ENCODE measurements around the gene TMEM235.

TMEM235 gene

GRCh38 chr17:78202666-78203065, 28.8 kb upstream of the TMEM235 start:
- Histone ChIP-seq H3K36me3 (ENCODE audit: control insufficient read depth, insufficient read depth, low read length) (peaks cover 15% of the 10 kb centered on the region), H3K4me1 (ENCODE audit: control insufficient read depth, insufficient read depth, low read length) (no peaks in the 10 kb centered on the region), H3K27me3 (ENCODE audit: control insufficient read depth, insufficient read depth, low read length) (no peaks in the 10 kb centered on the region), H3K9me3 (ENCODE audit: control insufficient read depth, insufficient read depth, low read length) (no peaks in the 10 kb centered on the region), H3K9ac (ENCODE audit: low read depth, low read length) (no peak overlapping the region), H3K4me3 (ENCODE audit: low read depth, low read length) (no peak overlapping the region)

- Histone ChIP-seq H3K9ac (ENCODE audit: low read depth, low read length) (no peak overlapping the region), H3K9me3 (ENCODE audit: control insufficient read depth, insufficient read depth, low read length) (no peaks in the 10 kb centered on the region), H3K4me1 (ENCODE audit: control insufficient read depth, insufficient read depth, low read length) (no peaks in the 10 kb centered on the region), H3K4me3 (ENCODE audit: low read depth, low read length) (no peak overlapping the region), H3K27me3 (ENCODE audit: control insufficient read depth, insufficient read depth, low read length) (no peaks in the 10 kb centered on the region), H3K36me3 (ENCODE audit: control insufficient read depth, insufficient read depth, low read length) (peaks cover 15% of the 10 kb centered on the region)
Measured at GRCh38 chr17:78204387-78205123, 26.9 kb upstream of the TMEM235 start.

GRCh38 chr17:78205124-78205775, 26.2 kb upstream of the TMEM235 start:
- Histone ChIP-seq H3K9me3 (ENCODE audit: control insufficient read depth, insufficient read depth, low read length) (no peaks in the 10 kb centered on the region), H3K9ac (ENCODE audit: low read depth, low read length) (no peak overlapping the region), H3K4me3 (ENCODE audit: low read depth, low read length) (no peak overlapping the region), H3K27me3 (ENCODE audit: control insufficient read depth, insufficient read depth, low read length) (no peaks in the 10 kb centered on the region), H3K4me1 (ENCODE audit: control insufficient read depth, insufficient read depth, low read length) (no peaks in the 10 kb centered on the region), H3K36me3 (ENCODE audit: control insufficient read depth, insufficient read depth, low read length) (peaks cover 15% of the 10 kb centered on the region)

- Histone ChIP-seq H3K9ac (ENCODE audit: low read depth, low read length) (no peak overlapping the region), H3K9me3 (ENCODE audit: control insufficient read depth, insufficient read depth, low read length) (no peaks in the 10 kb centered on the region), H3K4me3 (ENCODE audit: low read depth, low read length) (no peak overlapping the region), H3K4me1 (ENCODE audit: control insufficient read depth, insufficient read depth, low read length) (no peaks in the 10 kb centered on the region), H3K36me3 (ENCODE audit: control insufficient read depth, insufficient read depth, low read length) (peaks cover 15% of the 10 kb centered on the region), H3K27me3 (ENCODE audit: control insufficient read depth, insufficient read depth, low read length) (no peaks in the 10 kb centered on the region)
Measured at GRCh38 chr17:78206298-78206697, 25.1 kb upstream of the TMEM235 start.

GRCh38 chr17:78208486-78208885, 22.9 kb upstream of the TMEM235 start:
- H3K4me3 ChIP-seq (ENCODE audit: low read depth, low read length) = no peak overlapping the region
- peaks cover 13% of the 10 kb centered on the region for H3K36me3 ChIP-seq (ENCODE audit: control insufficient read depth, insufficient read depth, low read length)
- no peak overlapping the region for H3K9ac ChIP-seq (ENCODE audit: low read depth, low read length)
- no peaks in the 10 kb centered on the region for H3K4me1 ChIP-seq (ENCODE audit: control insufficient read depth, insufficient read depth, low read length)
- H3K9me3 ChIP-seq (ENCODE audit: control insufficient read depth, insufficient read depth, low read length) = no peaks in the 10 kb centered on the region
- no peaks in the 10 kb centered on the region for H3K27me3 ChIP-seq (ENCODE audit: control insufficient read depth, insufficient read depth, low read length)

- H3K27me3 ChIP-seq (ENCODE audit: control insufficient read depth, insufficient read depth, low read length) = no peaks in the 10 kb centered on the region
- no peak overlapping the region for H3K9ac ChIP-seq (ENCODE audit: low read depth, low read length)
Measured at GRCh38 chr17:78210111-78210510, 21.3 kb upstream of the TMEM235 start.

GRCh38 chr17:78211032-78211431, 20.4 kb upstream of the TMEM235 start:
- H3K4me3 ChIP-seq (ENCODE audit: low read depth, low read length) = no peak overlapping the region
- no peak overlapping the region for H3K9ac ChIP-seq (ENCODE audit: low read depth, low read length)
- H3K36me3 ChIP-seq (ENCODE audit: control insufficient read depth, insufficient read depth, low read length) = no peaks in the 10 kb centered on the region
- H3K9me3 ChIP-seq (ENCODE audit: control insufficient read depth, insufficient read depth, low read length) = no peaks in the 10 kb centered on the region
- H3K4me1 ChIP-seq (ENCODE audit: control insufficient read depth, insufficient read depth, low read length) = no peaks in the 10 kb centered on the region
- H3K27me3 ChIP-seq (ENCODE audit: control insufficient read depth, insufficient read depth, low read length) = no peaks in the 10 kb centered on the region

More at GRCh38 chr17:78210111-78210510, 21.3 kb upstream of the TMEM235 start:
- Histone ChIP-seq H3K4me3 (ENCODE audit: low read depth, low read length) (no peak overlapping the region), H3K4me1 (ENCODE audit: control insufficient read depth, insufficient read depth, low read length) (no peaks in the 10 kb centered on the region), H3K36me3 (ENCODE audit: control insufficient read depth, insufficient read depth, low read length) (peaks cover 7% of the 10 kb centered on the region), H3K9me3 (ENCODE audit: control insufficient read depth, insufficient read depth, low read length) (no peaks in the 10 kb centered on the region)

GRCh38 chr17:78214016-78214705, 17.3 kb upstream of the TMEM235 start, which contains the start of gene BIRC5:
Gene BIRC5, plus strand, starts transcription at chr17:78214253. Its CDS starts 64 bp downstream, at chr17:78214317.
- H3K9ac ChIP-seq (ENCODE audit: low read depth, low read length) = peak within 1 kb of the TSS; percentile 91
- H3K36me3 ChIP-seq (ENCODE audit: control insufficient read depth, insufficient read depth, low read length) = peaks cover 9% of the 10 kb centered on the region
- peak within 1 kb of the TSS; percentile 93 for H3K4me3 ChIP-seq (ENCODE audit: low read depth, low read length)
- H3K27me3 ChIP-seq (ENCODE audit: control insufficient read depth, insufficient read depth, low read length) = no peaks in the 10 kb centered on the region
- H3K9me3 ChIP-seq (ENCODE audit: control insufficient read depth, insufficient read depth, low read length) = no peaks in the 10 kb centered on the region
- H3K4me1 ChIP-seq (ENCODE audit: control insufficient read depth, insufficient read depth, low read length) = no peaks in the 10 kb centered on the region

GRCh38 chr17:78214706-78215061, 16.7 kb upstream of the TMEM235 start:
- H3K4me3 ChIP-seq (ENCODE audit: low read depth, low read length) = peak overlapping the region; percentile 93
- H3K9me3 ChIP-seq (ENCODE audit: control insufficient read depth, insufficient read depth, low read length) = no peaks in the 10 kb centered on the region
- no peaks in the 10 kb centered on the region for H3K27me3 ChIP-seq (ENCODE audit: control insufficient read depth, insufficient read depth, low read length)
- peaks cover 2% of the 10 kb centered on the region for H3K4me1 ChIP-seq (ENCODE audit: control insufficient read depth, insufficient read depth, low read length)
- peaks cover 11% of the 10 kb centered on the region for H3K36me3 ChIP-seq (ENCODE audit: control insufficient read depth, insufficient read depth, low read length)
- peak overlapping the region; percentile 91 for H3K9ac ChIP-seq (ENCODE audit: low read depth, low read length)

GRCh38 chr17:78219396-78220150, 11.9 kb upstream of the TMEM235 start:
- Histone ChIP-seq H3K9ac (ENCODE audit: low read depth, low read length) (no peak overlapping the region), H3K36me3 (ENCODE audit: control insufficient read depth, insufficient read depth, low read length) (peaks cover 27% of the 10 kb centered on the region), H3K4me3 (ENCODE audit: low read depth, low read length) (no peak overlapping the region), H3K9me3 (ENCODE audit: control insufficient read depth, insufficient read depth, low read length) (no peaks in the 10 kb centered on the region), H3K27me3 (ENCODE audit: control insufficient read depth, insufficient read depth, low read length) (no peaks in the 10 kb centered on the region), H3K4me1 (ENCODE audit: control insufficient read depth, insufficient read depth, low read length) (peaks cover 3% of the 10 kb centered on the region)

- Histone ChIP-seq H3K4me1 (ENCODE audit: control insufficient read depth, insufficient read depth, low read length) (peaks cover 3% of the 10 kb centered on the region), H3K36me3 (ENCODE audit: control insufficient read depth, insufficient read depth, low read length) (peaks cover 18% of the 10 kb centered on the region), H3K4me3 (ENCODE audit: low read depth, low read length) (no peak overlapping the region), H3K27me3 (ENCODE audit: control insufficient read depth, insufficient read depth, low read length) (no peaks in the 10 kb centered on the region), H3K9ac (ENCODE audit: low read depth, low read length) (no peak overlapping the region), H3K9me3 (ENCODE audit: control insufficient read depth, insufficient read depth, low read length) (no peaks in the 10 kb centered on the region)
Measured at GRCh38 chr17:78223061-78223460, 8.4 kb upstream of the TMEM235 start.
